Gastrocnemius medialis (tissue), 4 donors: Measurements from ENCODE around the gene CFAP91.

ENCODE experiments used
- POLR2A ChIP-seq, 2 donors: fragments of 450-650 bp; IDR thresholded peaks; one replicate each; pipeline ENCODE4 v1.6.1; 2017; ENCODE audit warnings: antibody characterized with exemption in 2 of 2, mild to moderate bottlenecking in 2 of 2, moderate library complexity in 2 of 2
- TF ChIP-seq, protein P1 (sequence below), 5 experiments: fragments of 450-650 bp in 3 of 5; fragments of 200-600 bp in 2 of 5; sonication (generic) in 2 of 5; IDR thresholded peaks in 4 of 5; conservative IDR thresholded peaks in 1 of 5; 1 replicate in 4 of 5; 2 replicates in 1 of 5; pipeline ENCODE4 v1.5.1; 2016 to 2019; ENCODE audit warnings: antibody characterized with exemption in 5 of 5, mild to moderate bottlenecking in 3 of 5, moderate library complexity in 3 of 5

DNA sequence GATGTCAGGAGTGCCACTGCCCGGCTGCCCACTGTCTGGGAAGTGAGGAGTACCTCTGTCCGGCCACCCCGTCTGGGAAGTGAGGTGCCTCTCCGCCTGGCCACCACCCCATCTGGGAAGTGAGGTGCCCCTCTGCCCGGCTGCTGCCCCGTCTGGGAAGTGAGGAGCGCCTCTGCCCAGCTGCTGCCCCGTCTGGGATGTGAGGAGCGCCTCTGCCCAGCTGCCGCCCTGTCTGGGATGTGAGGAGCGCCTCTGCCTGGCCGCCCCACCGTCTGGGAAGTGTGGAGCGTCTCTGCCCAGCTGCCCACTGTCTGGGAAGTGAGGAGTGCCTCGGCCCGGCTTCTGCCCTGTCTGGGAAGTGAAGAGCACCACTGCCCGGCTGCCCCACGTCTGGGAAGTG lies 28.9 kb upstream of the CFAP91 start:
- TF ChIP-seq, protein P1, sequence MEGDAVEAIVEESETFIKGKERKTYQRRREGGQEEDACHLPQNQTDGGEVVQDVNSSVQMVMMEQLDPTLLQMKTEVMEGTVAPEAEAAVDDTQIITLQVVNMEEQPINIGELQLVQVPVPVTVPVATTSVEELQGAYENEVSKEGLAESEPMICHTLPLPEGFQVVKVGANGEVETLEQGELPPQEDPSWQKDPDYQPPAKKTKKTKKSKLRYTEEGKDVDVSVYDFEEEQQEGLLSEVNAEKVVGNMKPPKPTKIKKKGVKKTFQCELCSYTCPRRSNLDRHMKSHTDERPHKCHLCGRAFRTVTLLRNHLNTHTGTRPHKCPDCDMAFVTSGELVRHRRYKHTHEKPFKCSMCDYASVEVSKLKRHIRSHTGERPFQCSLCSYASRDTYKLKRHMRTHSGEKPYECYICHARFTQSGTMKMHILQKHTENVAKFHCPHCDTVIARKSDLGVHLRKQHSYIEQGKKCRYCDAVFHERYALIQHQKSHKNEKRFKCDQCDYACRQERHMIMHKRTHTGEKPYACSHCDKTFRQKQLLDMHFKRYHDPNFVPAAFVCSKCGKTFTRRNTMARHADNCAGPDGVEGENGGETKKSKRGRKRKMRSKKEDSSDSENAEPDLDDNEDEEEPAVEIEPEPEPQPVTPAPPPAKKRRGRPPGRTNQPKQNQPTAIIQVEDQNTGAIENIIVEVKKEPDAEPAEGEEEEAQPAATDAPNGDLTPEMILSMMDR (IDR thresholded peaks at IDR 0.05 in 4 of 5, conservative IDR thresholded peaks at IDR 0.05 in 1 of 5): no peak
- TF ChIP-seq POLR2A (IDR thresholded peaks at IDR 0.05): no peak
